Measurements from ENCODE around the gene KRT84.
"Not testable (repeated sequence)": the region's sequence is repeated elsewhere in the genome, so short reads cannot be mapped to it uniquely, and the experiment has no call there.

KRT84 gene

GRCh38 chr12:52359621-52360061, 25.8 kb downstream of the KRT84 start:
- DNase-seq: no peak

- no peak for DNase-seq
Observed at GRCh38 chr12:52358575-52359350, 26.7 kb downstream of the KRT84 start.

GRCh38 chr12:52356762-52357580, 28.5 kb downstream of the KRT84 start:
- DNase-seq: no peak

- no peak for DNase-seq
Observed at GRCh38 chr12:52356031-52356761, 29.3 kb downstream of the KRT84 start.

GRCh38 chr12:52355176-52355575, 30.3 kb downstream of the KRT84 start:
- no peak for DNase-seq

- peak; percentile 48 for DNase-seq
Observed at GRCh38 chr12:52354200-52354599, 31.3 kb downstream of the KRT84 start.

- no peak for DNase-seq
Observed at GRCh38 chr12:52353766-52354165, 31.7 kb downstream of the KRT84 start.

GRCh38 chr12:52352951-52353350, 32.5 kb downstream of the KRT84 start:
- DNase-seq: no peak

GRCh38 chr12:52351196-52352059, 34.0 kb downstream of the KRT84 start:
- no peak for DNase-seq

- no peak for DNase-seq
Observed at GRCh38 chr12:52350786-52351185, 34.7 kb downstream of the KRT84 start.

GRCh38 chr12:52350021-52350620, 35.3 kb downstream of the KRT84 start:
- DNase-seq: no peak

GRCh38 chr12:52349196-52349595, 36.3 kb downstream of the KRT84 start:
- DNase-seq: no peak

GRCh38 chr12:52347551-52348510, 37.6 kb downstream of the KRT84 start:
- DNase-seq: no peak

- no peak for DNase-seq
Observed at GRCh38 chr12:52347016-52347415, 38.4 kb downstream of the KRT84 start.

- no peak for DNase-seq
Observed at GRCh38 chr12:52346593-52346992, 38.9 kb downstream of the KRT84 start.

- DNase-seq: not testable (repeated sequence)
Observed at GRCh38 chr12:52345041-52345440, 40.4 kb downstream of the KRT84 start.

GRCh38 chr12:52344111-52344510, 41.3 kb downstream of the KRT84 start:
- no peak for DNase-seq

- no peak for DNase-seq
Observed at GRCh38 chr12:52343550-52343949, 41.9 kb downstream of the KRT84 start.

GRCh38 chr12:52342781-52343490, 42.5 kb downstream of the KRT84 start:
- no peak for DNase-seq

- no peak for DNase-seq
Observed at GRCh38 chr12:52341066-52341580, 44.3 kb downstream of the KRT84 start.

Data from left hindlimb (tissue), 1 donor.